Body of pancreas (tissue), 4 donors: Measurements from ENCODE around the gene SRGAP2C.
"Not testable (repeated sequence)": the region's sequence is repeated elsewhere in the genome, so short reads cannot be mapped to it uniquely, and the experiment has no call there.

Source experiments
- POLR2A ChIP-seq, 3 donors: fragments of 450-650 bp; IDR thresholded peaks; one replicate each; pipeline ENCODE4 v1.6.1; 2016; ENCODE audit warnings: antibody characterized with exemption in 3 of 3, mild to moderate bottlenecking in 2 of 3
- TF ChIP-seq, protein P1 (sequence below), 7 experiments: fragments of 450-650 bp in 4 of 7; fragments of 200-600 bp in 3 of 7; sonication (generic) in 3 of 7; IDR thresholded peaks; one replicate each; pipeline ENCODE4 v1.5.1; 2016 to 2019; ENCODE audit warnings: antibody characterized with exemption in 7 of 7

- TF ChIP-seq, protein P1, sequence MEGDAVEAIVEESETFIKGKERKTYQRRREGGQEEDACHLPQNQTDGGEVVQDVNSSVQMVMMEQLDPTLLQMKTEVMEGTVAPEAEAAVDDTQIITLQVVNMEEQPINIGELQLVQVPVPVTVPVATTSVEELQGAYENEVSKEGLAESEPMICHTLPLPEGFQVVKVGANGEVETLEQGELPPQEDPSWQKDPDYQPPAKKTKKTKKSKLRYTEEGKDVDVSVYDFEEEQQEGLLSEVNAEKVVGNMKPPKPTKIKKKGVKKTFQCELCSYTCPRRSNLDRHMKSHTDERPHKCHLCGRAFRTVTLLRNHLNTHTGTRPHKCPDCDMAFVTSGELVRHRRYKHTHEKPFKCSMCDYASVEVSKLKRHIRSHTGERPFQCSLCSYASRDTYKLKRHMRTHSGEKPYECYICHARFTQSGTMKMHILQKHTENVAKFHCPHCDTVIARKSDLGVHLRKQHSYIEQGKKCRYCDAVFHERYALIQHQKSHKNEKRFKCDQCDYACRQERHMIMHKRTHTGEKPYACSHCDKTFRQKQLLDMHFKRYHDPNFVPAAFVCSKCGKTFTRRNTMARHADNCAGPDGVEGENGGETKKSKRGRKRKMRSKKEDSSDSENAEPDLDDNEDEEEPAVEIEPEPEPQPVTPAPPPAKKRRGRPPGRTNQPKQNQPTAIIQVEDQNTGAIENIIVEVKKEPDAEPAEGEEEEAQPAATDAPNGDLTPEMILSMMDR (IDR thresholded peaks at IDR 0.05), result not testable (repeated sequence)
- TF ChIP-seq POLR2A (IDR thresholded peaks at IDR 0.05), result not testable (repeated sequence)
These were observed 216.0 kb downstream of the SRGAP2C start for GRCh38 chr1:121400541-121401310.
